Measurements from ENCODE around the gene NACA2.

GRCh38 chr17:61631800-61632199 lies 40.8 kb upstream of the NACA2 start:
- no peak for TF ChIP-seq EZH2 (IDR thresholded peaks at IDR 0.05)
- TF ChIP-seq EZH2phosphoT487 (IDR thresholded peaks at IDR 0.05; ENCODE audit: borderline replicate concordance) = no peak
- TF ChIP-seq POLR2A (IDR thresholded peaks at IDR 0.05; ENCODE audit: borderline replicate concordance, extremely low read depth, insufficient read depth, insufficient read length) = no peak
- TF ChIP-seq FOSL1 (IDR thresholded peaks at IDR 0.05; ENCODE audit: low read depth) = no peak
